ENCODE results near the gene TRMT112. TPM values are rescaled to one million over a fixed set of nuclear protein-coding genes. Genes with fewer than 3 reads are reported as not detected.

The TRMT112 gene
- total and polyA plus RNA-seq, 2 experiments from 2014 or later: 331 to 438 TPM

- no peaks in the 10 kb centered on the region for H3K27me3 ChIP-seq
- TF ChIP-seq CTCF (IDR thresholded peaks at IDR 0.05; ENCODE audit: low read depth, low read length): no peak
- H3K36me3 ChIP-seq: no peaks in the 10 kb centered on the region
- peaks cover 4% of the 10 kb centered on the region for H3K4me1 ChIP-seq (ENCODE audit: low read depth)
- DNase-seq (ENCODE audit: low read depth in 1 of 2, low spot score in 1 of 2): no peak
- H3K27ac ChIP-seq: no peak overlapping the region
- no peak overlapping the region for H3K4me3 ChIP-seq
- H3K9me3 ChIP-seq (ENCODE audit: low read depth): no peaks in the 10 kb centered on the region
These were observed 31.6 kb upstream of the TRMT112 start for GRCh38 chr11:64349025-64349387.

GRCh38 chr11:64348383-64349024 is 31.1 kb upstream of the TRMT112 start:
- Histone ChIP-seq H3K36me3 (no peaks in the 10 kb centered on the region), H3K4me1 (ENCODE audit: low read depth) (peaks cover 4% of the 10 kb centered on the region), H3K4me3 (no peak overlapping the region), H3K27me3 (no peaks in the 10 kb centered on the region), H3K9me3 (ENCODE audit: low read depth) (no peaks in the 10 kb centered on the region), H3K27ac (no peak overlapping the region)
- TF ChIP-seq CTCF (IDR thresholded peaks at IDR 0.05; ENCODE audit: low read depth, low read length): no peak
- no peak for DNase-seq (ENCODE audit: low read depth in 1 of 2, low spot score in 1 of 2)

- Histone ChIP-seq H3K27ac (no peak overlapping the region), H3K9me3 (ENCODE audit: low read depth) (no peaks in the 10 kb centered on the region), H3K27me3 (no peaks in the 10 kb centered on the region), H3K4me3 (no peak overlapping the region), H3K4me1 (ENCODE audit: low read depth) (peaks cover 4% of the 10 kb centered on the region), H3K36me3 (no peaks in the 10 kb centered on the region)
- no peak for TF ChIP-seq CTCF (IDR thresholded peaks at IDR 0.05; ENCODE audit: low read depth, low read length)
- DNase-seq (ENCODE audit: low read depth in 1 of 2, low spot score in 1 of 2): no peak
These were observed 30.0 kb upstream of the TRMT112 start for GRCh38 chr11:64347193-64347867.

GRCh38 chr11:64344787-64345186 is 27.4 kb upstream of the TRMT112 start:
- Histone ChIP-seq H3K27ac (no peak overlapping the region), H3K4me1 (ENCODE audit: low read depth) (peaks cover 4% of the 10 kb centered on the region), H3K36me3 (no peaks in the 10 kb centered on the region), H3K27me3 (no peaks in the 10 kb centered on the region), H3K9me3 (ENCODE audit: low read depth) (no peaks in the 10 kb centered on the region), H3K4me3 (no peak overlapping the region)
- no peak for DNase-seq (ENCODE audit: low read depth in 1 of 2, low spot score in 1 of 2)
- TF ChIP-seq CTCF (IDR thresholded peaks at IDR 0.05; ENCODE audit: low read depth, low read length): no peak

- Histone ChIP-seq H3K36me3 (no peaks in the 10 kb centered on the region), H3K27me3 (no peaks in the 10 kb centered on the region), H3K4me3 (no peak overlapping the region), H3K4me1 (ENCODE audit: low read depth) (peaks cover 4% of the 10 kb centered on the region), H3K9me3 (ENCODE audit: low read depth) (no peaks in the 10 kb centered on the region), H3K27ac (no peak overlapping the region)
- DNase-seq (ENCODE audit: low read depth in 1 of 2, low spot score in 1 of 2): peak in 1 of 2 donors; percentile 33
- TF ChIP-seq CTCF (IDR thresholded peaks at IDR 0.05; ENCODE audit: low read depth, low read length): peak; percentile 22
These were observed 26.6 kb upstream of the TRMT112 start for GRCh38 chr11:64343767-64344559.
